AG09319 (cell line): Measurements from ENCODE around the gene IRX1.

Experiments used
- DNase-seq: peaks from one replicate; pipeline ENCODE4 v3.0.0-alpha.2; 2010; ENCODE audit warnings: low read depth; ENCODE audit errors: extremely low read depth
- TF ChIP-seq, protein P1 (sequence below): IDR thresholded peaks from 2 replicates; pipeline ENCODE4 v1.5.1; 2011; ENCODE audit warnings: low read depth, mild to moderate bottlenecking, inconsistent platforms, low read length, moderate library complexity

Gene IRX1

DNA sequence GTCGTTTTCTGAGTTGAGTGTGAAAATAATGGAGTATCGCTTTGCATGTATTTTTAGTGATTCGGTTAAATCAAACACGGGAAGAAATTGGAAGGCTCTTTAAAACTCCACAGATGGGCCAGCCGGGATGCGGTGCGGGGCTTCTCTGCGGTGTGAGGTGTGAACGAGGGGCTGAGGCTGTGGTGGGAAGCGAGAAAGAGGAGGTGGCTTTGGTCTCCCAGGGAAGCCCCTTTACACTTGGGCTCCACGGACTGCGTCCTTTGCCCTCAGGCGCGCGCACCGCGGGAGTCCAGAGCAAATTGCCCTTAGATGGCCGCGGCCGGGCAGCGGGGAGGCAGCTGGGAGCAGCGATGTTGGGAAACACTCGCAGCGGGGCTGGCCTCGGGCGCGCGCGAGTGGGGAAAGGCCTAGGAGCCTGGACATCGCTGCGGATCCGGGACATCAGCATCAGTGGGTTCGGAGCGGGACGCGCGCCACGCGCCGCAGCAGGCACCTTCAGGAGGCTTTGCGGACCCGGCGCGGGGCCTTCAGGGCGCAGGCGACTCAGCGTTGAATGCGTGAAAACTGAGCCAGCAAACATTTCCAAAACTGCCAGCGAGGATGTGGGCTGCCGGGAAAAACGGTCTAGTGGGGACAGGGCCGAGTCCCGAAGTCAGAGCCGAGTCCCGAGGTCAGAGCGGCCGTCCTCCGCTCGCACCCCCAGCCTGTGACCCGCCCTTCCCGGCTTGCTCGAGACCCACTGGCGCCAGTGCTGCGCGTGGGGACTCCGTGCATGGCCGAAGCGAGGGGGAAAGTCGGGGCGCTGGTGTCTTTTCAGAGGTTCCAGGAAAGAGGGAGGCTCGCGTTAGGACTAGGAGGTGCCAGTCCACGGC lies 6.5 kb downstream of the IRX1 start:
- no peak for DNase-seq
- TF ChIP-seq, protein P1, sequence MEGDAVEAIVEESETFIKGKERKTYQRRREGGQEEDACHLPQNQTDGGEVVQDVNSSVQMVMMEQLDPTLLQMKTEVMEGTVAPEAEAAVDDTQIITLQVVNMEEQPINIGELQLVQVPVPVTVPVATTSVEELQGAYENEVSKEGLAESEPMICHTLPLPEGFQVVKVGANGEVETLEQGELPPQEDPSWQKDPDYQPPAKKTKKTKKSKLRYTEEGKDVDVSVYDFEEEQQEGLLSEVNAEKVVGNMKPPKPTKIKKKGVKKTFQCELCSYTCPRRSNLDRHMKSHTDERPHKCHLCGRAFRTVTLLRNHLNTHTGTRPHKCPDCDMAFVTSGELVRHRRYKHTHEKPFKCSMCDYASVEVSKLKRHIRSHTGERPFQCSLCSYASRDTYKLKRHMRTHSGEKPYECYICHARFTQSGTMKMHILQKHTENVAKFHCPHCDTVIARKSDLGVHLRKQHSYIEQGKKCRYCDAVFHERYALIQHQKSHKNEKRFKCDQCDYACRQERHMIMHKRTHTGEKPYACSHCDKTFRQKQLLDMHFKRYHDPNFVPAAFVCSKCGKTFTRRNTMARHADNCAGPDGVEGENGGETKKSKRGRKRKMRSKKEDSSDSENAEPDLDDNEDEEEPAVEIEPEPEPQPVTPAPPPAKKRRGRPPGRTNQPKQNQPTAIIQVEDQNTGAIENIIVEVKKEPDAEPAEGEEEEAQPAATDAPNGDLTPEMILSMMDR = no peak

- DNase-seq = no peak
- TF ChIP-seq, protein P1 = no peak; the same call in 1 of the 2 replicates
These were observed 7.3 kb downstream of the IRX1 start for GRCh38 chr5:3602785-3603502.

- TF ChIP-seq, protein P1 = no peak
- no peak for DNase-seq
These were observed 8.9 kb downstream of the IRX1 start for GRCh38 chr5:3604501-3604900.

- no peak for DNase-seq
- TF ChIP-seq, protein P1 = no peak
These were observed 9.8 kb downstream of the IRX1 start for GRCh38 chr5:3605298-3606010.

- TF ChIP-seq, protein P1 = no peak
- no peak for DNase-seq
These were observed 10.6 kb downstream of the IRX1 start for GRCh38 chr5:3606121-3606831.

DNA sequence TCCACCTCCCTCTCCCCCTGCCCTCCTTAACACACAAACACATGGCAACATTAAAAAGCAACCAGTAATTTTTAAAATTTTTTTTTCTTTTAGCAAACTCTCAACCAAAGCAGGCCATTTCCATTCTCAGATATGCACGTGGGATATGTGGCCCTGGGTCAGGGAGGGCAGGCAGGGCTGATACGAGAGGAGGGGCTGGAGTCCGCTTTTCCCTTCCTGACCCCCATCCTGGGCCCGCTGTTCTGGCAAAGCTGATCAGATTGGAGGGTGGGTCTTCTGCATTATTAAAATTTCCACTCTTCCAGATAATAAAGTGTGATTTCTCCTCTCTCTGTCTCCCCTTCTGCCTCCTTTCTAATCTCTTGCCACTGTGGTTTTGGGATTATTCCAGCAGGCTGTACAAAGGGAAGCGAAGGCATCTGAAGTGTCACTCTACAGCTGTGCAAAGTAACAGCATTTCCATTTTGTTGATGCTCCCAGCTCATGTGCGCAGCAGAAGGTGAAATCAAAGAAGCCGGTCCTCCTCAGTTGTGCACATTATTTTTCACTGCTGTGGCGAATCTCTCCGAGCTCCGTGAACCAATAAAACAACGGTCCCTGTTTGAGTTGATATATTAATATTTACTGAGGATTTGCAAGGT lies 12.0 kb downstream of the IRX1 start:
- DNase-seq = no peak
- TF ChIP-seq, protein P1 = no peak
